Mucosa of descending colon (tissue), 3 donors: ENCODE measurements around the gene CDC25C. TPM values are rescaled to one million over a fixed set of nuclear protein-coding genes. Genes with fewer than 3 reads are reported as not detected.

Experiments
- ATAC-seq: fragments of 200-7000 bp; cut with Tn5 transposase; one replicate; pipeline ENCODE4 v1.9.1; 2020; ENCODE audit warnings: mild to moderate bottlenecking, moderate library complexity
- DNase-seq, 3 donors: peaks; one replicate each; pipeline ENCODE4 v3.0.0-alpha.2; 2020
- H3K36me3 ChIP-seq: fragments of 200-600 bp; one replicate; pipeline ENCODE4 v1.8.0; 2021; ENCODE audit warnings: low read depth, mild to moderate bottlenecking
- H3K4me1 ChIP-seq: fragments of 200-600 bp; one replicate; pipeline ENCODE4 v1.8.0; 2021; ENCODE audit warnings: low read depth, mild to moderate bottlenecking
- H3K4me3 ChIP-seq: fragments of 200-600 bp; one replicate; pipeline ENCODE4 v1.8.0; 2021; ENCODE audit warnings: mild to moderate bottlenecking
- H3K9me3 ChIP-seq: fragments of 200-600 bp; one replicate; pipeline ENCODE4 v1.8.0; 2021; ENCODE audit warnings: mild to moderate bottlenecking
- intact Hi-C, 2 donors: fragments of 100-400 bp; cut with DNase I in 1 of 2; cut with micrococcal nuclease in 1 of 2; formaldehyde crosslinking; loops; one replicate each; pipeline versions ENCODE4 v1.11.0 to v1.11.1; 2022; cut with DNase I, micrococcal nuclease
- total RNA-seq, 3 donors: library from RNA; stranded (reverse); fragmentation: NEBNext Ultra II Directional in 2 of 3; extraction: Animal tissue kit (Norgen Biotek cat#: 25700) in 2 of 3; gene quantifications; one replicate each; pipeline versions ENCODE4 v1.2.1 to v1.2.4, GENCODE V29; 2021 to 2023
- TF ChIP-seq, protein P1 (sequence below): fragments of 200-600 bp; IDR thresholded peaks from one replicate; pipeline ENCODE4 v1.8.0; 2022; ENCODE audit warnings: antibody characterized with exemption, mild to moderate bottlenecking
- donor health status: DM: no; HTN: no; CAD: no; lungs with moderate emphysema.
- donor health status: DM: no; HTN: no; CAD: no.
- donor health status: DM: no; HTN: yes; CAD: no.

Gene CDC25C
- total RNA-seq, 3 donors from 2014 or later: 0.79 to 4.1 (median 1.3) TPM

DNA sequence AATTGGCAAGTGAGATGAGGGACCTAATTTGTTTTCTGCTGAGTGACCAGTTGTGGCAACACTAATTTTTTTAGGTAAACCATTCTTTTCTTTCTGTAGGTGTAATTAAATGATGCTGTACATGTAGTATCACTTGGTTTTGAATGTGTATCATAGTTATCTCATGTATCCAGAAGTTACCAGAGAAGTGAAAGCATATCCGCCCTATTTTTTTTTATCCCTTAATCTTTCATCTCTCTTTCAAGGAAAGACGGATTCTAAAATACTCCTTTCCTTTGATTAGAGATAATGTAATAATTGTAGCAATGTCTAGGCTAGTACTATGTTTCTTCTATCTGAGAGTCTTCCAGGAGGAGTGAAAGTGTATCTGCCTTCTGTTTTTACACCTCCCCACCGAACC lies 28.0 kb upstream of the CDC25C start:
- H3K9me3 ChIP-seq: no peaks in the 10 kb centered on the region
- peaks cover 12% of the 10 kb centered on the region for H3K4me1 ChIP-seq
- no peak for ATAC-seq
- no peak overlapping the region for H3K4me3 ChIP-seq
- TF ChIP-seq, protein P1, sequence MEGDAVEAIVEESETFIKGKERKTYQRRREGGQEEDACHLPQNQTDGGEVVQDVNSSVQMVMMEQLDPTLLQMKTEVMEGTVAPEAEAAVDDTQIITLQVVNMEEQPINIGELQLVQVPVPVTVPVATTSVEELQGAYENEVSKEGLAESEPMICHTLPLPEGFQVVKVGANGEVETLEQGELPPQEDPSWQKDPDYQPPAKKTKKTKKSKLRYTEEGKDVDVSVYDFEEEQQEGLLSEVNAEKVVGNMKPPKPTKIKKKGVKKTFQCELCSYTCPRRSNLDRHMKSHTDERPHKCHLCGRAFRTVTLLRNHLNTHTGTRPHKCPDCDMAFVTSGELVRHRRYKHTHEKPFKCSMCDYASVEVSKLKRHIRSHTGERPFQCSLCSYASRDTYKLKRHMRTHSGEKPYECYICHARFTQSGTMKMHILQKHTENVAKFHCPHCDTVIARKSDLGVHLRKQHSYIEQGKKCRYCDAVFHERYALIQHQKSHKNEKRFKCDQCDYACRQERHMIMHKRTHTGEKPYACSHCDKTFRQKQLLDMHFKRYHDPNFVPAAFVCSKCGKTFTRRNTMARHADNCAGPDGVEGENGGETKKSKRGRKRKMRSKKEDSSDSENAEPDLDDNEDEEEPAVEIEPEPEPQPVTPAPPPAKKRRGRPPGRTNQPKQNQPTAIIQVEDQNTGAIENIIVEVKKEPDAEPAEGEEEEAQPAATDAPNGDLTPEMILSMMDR: no peak
- DNase-seq: no peak
- intact Hi-C loops: no loop called here
- H3K36me3 ChIP-seq: no peaks in the 10 kb centered on the region

DNA sequence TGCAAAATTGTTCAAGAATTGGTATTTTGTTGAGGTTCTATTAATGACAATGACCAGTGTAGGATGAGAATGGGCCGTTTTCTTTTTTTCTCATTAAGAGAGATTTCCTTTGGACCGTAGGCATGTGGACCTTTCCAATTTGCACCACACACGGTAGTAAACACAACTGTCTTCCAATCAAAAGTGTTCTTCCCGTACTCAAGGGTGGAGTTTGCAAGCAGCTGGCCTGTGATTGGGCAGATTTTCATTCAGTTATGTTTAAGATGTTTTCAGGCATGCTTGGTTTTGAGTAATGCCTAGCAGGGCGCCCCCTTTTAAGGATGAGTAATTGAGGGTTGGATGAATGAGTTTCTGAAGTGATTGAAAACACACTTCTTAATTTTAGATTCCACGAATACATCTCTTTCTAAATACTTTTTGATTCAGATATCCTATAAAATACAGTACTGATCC lies 23.3 kb upstream of the CDC25C start:
- peak; percentile 5 for ATAC-seq
- no peak overlapping the region for H3K4me3 ChIP-seq
- no peaks in the 10 kb centered on the region for H3K36me3 ChIP-seq
- TF ChIP-seq, protein P1: no peak
- intact Hi-C loops: no loop called here
- H3K9me3 ChIP-seq: no peaks in the 10 kb centered on the region
- DNase-seq: peak in 1 of 3 donors; percentile 35
- H3K4me1 ChIP-seq: peaks cover 18% of the 10 kb centered on the region

DNA sequence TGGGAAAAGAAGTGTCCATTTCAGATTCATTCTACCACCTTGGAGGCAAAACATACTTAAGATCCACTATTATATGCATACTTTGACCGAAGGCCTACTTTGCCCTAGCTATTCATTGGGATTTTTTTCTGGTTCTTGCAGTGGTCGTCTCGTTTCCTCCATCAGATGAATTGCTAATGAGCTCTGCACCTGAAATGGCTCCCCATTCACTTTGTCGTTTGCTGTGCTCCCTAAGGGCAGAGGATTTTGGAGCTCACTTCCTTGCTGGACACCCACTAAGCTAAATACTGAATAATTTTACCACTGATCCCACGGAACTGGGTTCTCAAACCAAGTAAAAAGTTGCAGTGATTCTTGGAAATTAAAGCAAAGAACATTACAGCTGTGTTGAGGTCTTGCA lies 22.8 kb upstream of the CDC25C start:
- no peaks in the 10 kb centered on the region for H3K9me3 ChIP-seq
- intact Hi-C loops: no loop called here
- peaks cover 18% of the 10 kb centered on the region for H3K4me1 ChIP-seq
- TF ChIP-seq, protein P1: no peak
- ATAC-seq (no peak), DNase-seq (no peak)
- H3K4me3 ChIP-seq: no peak overlapping the region
- H3K36me3 ChIP-seq: no peaks in the 10 kb centered on the region

DNA sequence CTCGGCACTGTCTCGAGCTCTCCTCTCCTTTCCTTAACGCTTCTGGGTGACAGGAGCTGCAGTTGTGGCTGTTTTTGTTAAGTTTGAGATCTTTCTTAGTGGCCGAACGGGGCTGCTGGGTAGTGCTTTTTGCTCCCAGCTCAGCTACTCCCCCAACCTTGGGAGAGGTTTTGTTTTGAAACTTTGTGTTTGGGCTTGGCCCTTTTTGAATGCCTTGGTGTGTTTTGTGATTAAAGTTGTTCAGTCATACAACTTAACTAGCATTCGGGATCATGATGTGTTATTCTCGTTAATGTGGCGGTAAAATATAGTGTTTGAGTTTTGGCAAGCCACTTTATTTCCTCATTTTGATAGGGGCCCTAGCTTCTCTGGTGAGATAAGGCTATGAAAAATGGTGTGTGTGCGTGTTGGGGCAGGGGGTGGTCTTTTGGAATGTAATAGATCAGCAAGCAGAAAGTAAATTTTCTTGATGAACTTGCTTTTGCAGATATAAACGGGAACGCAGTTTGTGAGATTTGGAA lies 22.0 kb upstream of the CDC25C start:
- Histone ChIP-seq H3K9me3 (no peaks in the 10 kb centered on the region), H3K4me1 (peaks cover 18% of the 10 kb centered on the region), H3K4me3 (peak overlapping the region; percentile 96), H3K36me3 (no peaks in the 10 kb centered on the region)
- TF ChIP-seq, protein P1: no peak
- DNase-seq: no peak
- intact Hi-C loops: no loop called here
- no peak for ATAC-seq

DNA sequence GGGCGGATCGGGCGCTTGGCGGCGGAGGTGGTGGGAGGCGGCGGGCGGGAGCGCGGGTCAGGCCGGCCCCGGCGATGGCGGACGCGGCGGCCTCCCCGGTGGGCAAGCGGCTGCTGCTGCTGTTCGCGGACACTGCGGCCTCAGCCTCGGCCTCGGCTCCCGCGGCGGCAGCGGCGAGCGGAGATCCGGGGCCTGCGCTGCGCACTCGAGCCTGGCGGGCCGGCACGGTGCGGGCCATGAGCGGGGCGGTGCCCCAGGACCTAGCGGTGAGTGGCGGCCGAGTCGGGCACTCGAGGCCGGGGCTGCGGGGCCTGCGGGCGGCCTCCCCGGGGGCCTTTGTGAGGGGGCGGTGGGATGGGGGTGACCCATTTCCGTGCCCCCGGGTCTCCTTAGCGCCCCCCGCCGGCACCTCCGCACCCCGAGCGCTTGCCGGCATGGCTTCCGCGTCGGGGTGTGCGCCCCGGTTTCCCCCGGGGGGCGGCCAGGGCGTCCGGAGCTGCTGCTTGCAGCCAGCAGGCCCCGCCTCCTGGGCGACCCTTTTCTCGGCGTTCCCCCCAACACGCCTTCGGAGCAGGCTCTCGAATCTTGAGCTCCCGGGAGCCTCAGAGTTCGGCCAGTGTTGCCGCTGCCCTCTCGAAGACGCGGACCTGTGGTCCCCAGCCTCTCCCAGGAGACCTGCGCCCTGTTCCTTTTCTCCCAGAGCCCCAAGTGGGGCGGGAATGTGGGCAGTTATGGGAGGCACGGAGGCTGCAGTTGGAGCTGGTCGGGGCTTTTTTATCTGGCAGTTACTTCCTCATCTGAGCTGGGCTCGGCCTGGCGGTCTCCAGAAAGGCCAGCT lies 21.3 kb upstream of the CDC25C start:
- Histone ChIP-seq H3K9me3 (no peaks in the 10 kb centered on the region), H3K36me3 (no peaks in the 10 kb centered on the region), H3K4me1 (peaks cover 18% of the 10 kb centered on the region), H3K4me3 (peak overlapping the region; percentile 96)
- intact Hi-C loops: no loop called here
- peak; percentile 71 to 84 (median 81) for DNase-seq
- TF ChIP-seq, protein P1: no peak
- peak; percentile 72 for ATAC-seq
